Kidney tubule cell (primary cell): ENCODE data around the gene WDR90.
A peak's percentile ranks its signal among the peaks of the same experiment; 100 is the strongest.

Experiments used
- DNase-seq: peaks from one replicate; pipeline ENCODE4 v3.0.0-alpha.2; 2018; ENCODE audit warnings: low spot score

WDR90 gene

GRCh38 chr16:676913-677312 lies 27.7 kb downstream of the WDR90 start:
- DNase-seq, result no peak

- DNase-seq, result no peak
Observed at GRCh38 chr16:677316-678190, 28.4 kb downstream of the WDR90 start.

- no peak for DNase-seq
Observed at GRCh38 chr16:678209-678857, 29.2 kb downstream of the WDR90 start.

DNA sequence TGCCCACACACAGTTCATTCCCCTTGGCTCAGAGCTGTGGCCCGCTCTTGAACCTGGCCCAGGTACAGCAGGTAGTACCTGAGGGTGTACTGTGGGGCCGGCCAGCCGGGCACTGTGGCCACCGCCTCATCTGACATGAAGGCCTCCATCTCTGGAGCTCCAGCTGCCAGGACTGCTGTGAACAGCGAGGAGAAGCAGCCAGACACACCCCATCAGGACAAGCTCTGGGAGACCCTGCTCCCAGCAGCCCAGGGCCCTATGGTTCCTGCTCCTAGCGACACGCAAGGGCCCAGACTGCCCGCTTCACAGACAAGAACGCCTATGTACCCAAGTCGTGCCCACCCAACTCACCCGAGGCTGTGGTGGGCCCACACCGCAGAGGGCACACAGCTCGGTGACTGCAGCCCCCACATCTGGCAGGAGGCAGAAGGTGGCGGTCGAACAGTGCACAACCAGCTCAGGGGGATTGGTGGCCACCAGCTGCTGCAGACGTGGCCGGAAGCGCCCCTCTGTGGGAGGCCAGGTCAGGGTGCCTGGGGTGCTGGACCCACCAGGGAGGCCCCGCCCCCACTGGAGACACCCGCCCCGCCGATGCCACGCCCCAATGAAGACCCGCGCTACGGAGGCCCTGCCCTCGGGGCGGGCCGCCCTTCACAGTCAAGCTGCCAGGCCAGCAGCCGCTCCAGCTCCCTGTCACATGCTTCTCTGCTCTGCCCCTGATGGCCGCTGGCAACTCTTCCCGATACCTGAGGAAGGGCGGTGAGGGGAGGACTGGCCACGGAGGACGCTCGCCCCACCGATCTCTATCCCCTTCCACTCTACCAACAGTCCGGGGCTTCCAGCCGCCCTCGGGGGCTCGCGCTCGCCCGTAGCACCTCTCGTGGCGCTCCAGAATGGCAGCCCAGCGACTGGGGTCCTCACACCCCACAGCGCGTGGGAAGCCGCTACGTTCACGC lies 30.0 kb downstream of the WDR90 start:
- DNase-seq, result peak; percentile 64

DNA sequence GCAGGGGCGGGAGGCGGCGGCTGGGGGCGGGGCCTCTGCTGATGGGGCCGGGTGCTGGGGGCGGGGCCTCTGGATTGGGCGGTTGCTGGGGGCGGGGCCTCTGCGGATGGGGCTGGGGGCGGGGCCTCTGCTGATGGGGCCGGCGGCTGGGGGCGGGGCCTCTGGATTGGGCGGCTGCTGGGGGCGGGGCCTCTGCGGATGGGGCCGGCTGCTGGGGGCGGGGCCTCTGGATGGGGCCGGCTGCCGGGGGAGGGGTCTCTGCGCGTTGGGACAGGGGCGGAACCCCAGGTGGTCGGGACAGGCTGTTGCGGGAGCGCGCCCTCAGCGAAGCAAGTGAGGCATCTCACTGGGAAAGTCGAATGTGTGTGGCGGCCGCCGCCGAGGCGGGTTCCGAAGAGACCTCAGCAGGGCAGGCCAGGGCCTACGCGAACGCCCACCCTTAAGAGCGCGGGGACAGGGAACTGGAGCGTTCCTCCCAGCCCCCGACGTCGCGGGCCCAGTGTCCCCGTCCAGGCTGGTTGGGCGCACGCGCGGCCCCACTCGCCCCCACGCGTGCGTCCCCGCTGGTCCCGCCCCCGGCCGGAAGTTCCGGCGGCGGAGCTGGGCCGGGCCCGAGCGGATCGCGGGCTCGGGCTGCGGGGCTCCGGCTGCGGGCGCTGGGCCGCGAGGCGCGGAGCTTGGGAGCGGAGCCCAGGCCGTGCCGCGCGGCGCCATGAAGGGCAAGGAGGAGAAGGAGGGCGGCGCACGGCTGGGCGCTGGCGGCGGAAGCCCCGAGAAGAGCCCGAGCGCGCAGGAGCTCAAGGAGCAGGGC lies 30.9 kb downstream of the WDR90 start, which contains the start of gene STUB1:
TSS of gene STUB1 (plus strand) at position 597 of the 811 bp plus-strand sequence. CDS start at position 713, 116 bp downstream.
- peak; percentile 84 for DNase-seq

- no peak for DNase-seq
Observed at GRCh38 chr16:680625-680945, 31.4 kb downstream of the WDR90 start.

- DNase-seq, result peak; percentile 56
Observed at GRCh38 chr16:680967-681745, 32.0 kb downstream of the WDR90 start.

GRCh38 chr16:681746-682427 lies 32.7 kb downstream of the WDR90 start:
- peak; percentile 44 for DNase-seq

DNA sequence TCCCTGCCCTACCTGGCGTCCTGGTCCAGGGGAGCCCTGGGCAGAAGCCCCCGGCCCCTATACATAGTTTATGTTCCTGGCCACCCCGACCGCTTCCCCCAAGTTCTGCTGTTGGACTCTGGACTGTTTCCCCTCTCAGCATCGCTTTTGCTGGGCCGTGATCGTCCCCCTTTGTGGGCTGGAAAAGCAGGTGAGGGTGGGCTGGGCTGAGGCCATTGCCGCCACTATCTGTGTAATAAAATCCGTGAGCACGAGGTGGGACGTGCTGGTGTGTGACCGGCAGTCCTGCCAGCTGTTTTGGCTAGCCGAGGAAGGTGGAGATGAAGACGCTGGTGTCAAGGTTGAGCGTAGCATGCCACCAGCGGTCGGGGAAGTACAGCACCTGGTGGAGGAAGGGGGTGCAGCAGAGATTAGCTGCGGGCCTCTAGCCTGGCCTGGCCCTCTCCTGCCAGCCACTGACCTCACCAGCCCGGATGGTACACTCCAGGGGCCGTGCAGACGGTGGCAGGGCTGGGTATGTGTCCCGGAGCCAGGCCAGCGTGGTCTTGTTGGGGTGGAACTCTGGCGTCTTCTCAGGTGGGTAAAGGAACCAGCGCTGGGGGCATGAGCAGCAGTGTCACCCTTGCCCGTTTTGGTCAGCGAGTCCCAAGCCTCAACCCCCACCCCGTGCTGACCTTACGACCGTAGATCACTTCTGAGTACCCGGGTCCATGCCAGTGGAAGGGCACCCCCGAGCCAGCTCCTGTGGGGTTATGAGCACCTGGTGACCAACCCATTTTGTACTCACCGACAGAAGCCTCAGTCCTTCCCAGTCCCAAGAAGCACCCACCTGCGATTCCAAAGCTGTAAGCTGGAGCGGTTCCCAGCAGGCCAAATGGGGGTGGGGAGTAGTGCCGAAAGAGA lies 33.6 kb downstream of the WDR90 start:
- no peak for DNase-seq

GRCh38 chr16:683396-684070 lies 34.4 kb downstream of the WDR90 start:
- peak; percentile 46 for DNase-seq

DNA sequence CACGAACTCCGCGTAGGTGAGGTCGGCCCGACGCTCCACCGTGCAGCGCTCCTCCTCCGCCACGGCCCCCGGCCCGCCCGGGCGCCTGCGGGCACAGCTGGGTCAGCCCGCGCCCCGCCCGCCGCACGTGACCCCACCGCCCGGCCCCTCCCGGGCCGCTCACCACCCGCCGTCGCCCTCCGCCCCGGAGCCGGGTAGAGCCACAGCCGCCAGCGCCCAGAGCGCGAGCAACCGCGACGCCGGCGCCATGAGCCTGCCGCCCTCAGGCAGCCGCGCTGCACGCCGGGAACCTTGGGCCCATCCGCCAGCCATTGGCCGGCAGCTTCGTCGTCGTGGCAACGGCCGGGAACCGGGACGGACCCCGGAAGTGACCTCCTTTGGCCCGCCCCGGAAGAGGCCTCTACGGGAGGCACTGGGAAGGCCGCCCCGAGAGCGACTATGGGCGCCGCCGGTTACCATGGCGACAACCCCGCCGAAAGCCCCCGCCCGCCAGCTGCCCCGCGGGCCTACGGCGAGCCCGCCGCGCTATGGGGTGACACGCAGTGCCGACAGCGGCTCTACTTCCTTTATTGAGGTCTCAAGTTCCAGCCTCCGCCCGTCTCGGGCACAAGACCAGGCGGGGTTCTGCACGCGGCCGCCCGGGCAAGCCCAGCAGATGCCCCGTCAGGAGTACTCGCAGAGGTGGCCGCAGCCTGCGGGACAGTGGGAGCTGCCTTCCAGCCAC lies 35.1 kb downstream of the WDR90 start, which contains the start of gene JMJD8:
TSS of gene JMJD8 (minus strand) at position 264 of the 724 bp plus-strand sequence. CDS start at position 249, 15 bp downstream.
- peak; percentile 96 for DNase-seq

- no peak for DNase-seq
Observed at GRCh38 chr16:684961-685696, 36.0 kb downstream of the WDR90 start.

DNA sequence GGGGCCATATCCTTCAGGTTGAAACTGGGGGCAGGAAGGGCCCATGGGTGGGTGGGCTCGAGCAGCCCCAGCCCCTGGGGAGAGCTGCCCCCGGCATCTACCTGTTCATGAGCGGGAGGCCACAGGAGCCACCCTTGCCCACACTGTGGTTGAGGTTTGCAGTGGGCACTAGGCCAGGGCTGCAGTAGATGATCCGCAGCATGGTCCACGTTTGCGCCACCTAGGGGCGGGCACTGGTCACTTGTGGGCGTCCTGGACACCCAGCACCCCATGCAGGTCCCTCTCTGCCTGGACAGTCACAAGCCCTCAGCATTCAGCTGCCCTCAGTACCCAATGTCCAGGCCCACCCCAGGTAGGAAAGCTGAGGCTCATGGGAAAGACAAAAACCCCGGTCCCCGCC lies 36.8 kb downstream of the WDR90 start:
- peak; percentile 62 for DNase-seq

- no peak for DNase-seq
Observed at GRCh38 chr16:686459-687260, 37.5 kb downstream of the WDR90 start.

GRCh38 chr16:687499-687898 lies 38.3 kb downstream of the WDR90 start:
- no peak for DNase-seq
